GM21576 (cell line): ENCODE results near the gene KLF6.
"Not testable (repeated sequence)": the region's sequence is repeated elsewhere in the genome, so short reads cannot be mapped to it uniquely, and the experiment has no call there.

ENCODE experiments used
- ATAC-seq: cut with Tn5 transposase; IDR thresholded peaks from one replicate; pipeline ENCODE4 v1.9.1; 2021; ENCODE audit warnings: mild to moderate bottlenecking, moderate library complexity; ENCODE audit not compliant: unreplicated experiment

The KLF6 gene

GRCh38 chr10:3737864-3738263, 47.1 kb downstream of the KLF6 start:
- no peak for ATAC-seq

GRCh38 chr10:3735175-3735574, 49.8 kb downstream of the KLF6 start:
- ATAC-seq = no peak

DNA sequence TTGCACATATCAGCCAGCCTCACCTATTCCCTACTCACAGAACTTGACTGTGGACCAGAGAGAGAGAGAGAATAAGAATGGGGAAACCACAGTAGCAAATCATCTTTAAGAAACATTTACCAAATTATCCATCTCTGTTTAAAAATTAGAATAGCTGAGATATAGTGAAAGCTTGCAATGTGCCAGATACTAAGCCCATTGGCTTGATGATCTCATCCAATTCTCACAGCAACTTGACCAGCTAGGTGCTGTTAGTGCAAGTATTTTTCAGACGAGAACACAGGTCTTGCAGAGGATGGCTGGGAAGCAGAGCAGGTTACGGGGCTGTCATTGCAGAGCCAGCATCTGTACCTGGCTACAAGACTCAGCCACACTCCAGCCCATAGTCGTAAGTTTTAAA, 50.9 kb downstream of the KLF6 start:
- ATAC-seq = no peak

GRCh38 chr10:3732183-3732582, 52.8 kb downstream of the KLF6 start:
- ATAC-seq = not testable (repeated sequence)

- ATAC-seq = no peak
These were observed 55.5 kb downstream of the KLF6 start for GRCh38 chr10:3729397-3729976.

GRCh38 chr10:3728563-3728962, 56.4 kb downstream of the KLF6 start:
- ATAC-seq = no peak

- no peak for ATAC-seq
These were observed 57.7 kb downstream of the KLF6 start for GRCh38 chr10:3727268-3727667.
